Measurements from ENCODE around the gene EPHA3.

EPHA3 gene

GRCh38 chr3:89107461-89108290 is at the start of gene EPHA3:
TSS of gene EPHA3 (plus strand) at chr3:89107621. CDS start at chr3:89107749, 128 bp downstream.
- DNase-seq (peak; percentile 50), ATAC-seq (peak; percentile 82)

- DNase-seq (no peak), ATAC-seq (no peak)
These were observed 49.0 kb upstream of the EPHA3 start for GRCh38 chr3:89058371-89058770.

GRCh38 chr3:89059211-89059925 is 48.1 kb upstream of the EPHA3 start:
- DNase-seq: no peak
- no peak for ATAC-seq

GRCh38 chr3:89061259-89061658 is 46.2 kb upstream of the EPHA3 start:
- ATAC-seq: no peak
- no peak for DNase-seq

GRCh38 chr3:89067736-89068135 is 39.7 kb upstream of the EPHA3 start:
- ATAC-seq (no peak), DNase-seq (no peak)

GRCh38 chr3:89072642-89073041 is 34.8 kb upstream of the EPHA3 start:
- ATAC-seq (no peak), DNase-seq (no peak)

GRCh38 chr3:89079944-89080343 is 27.5 kb upstream of the EPHA3 start:
- ATAC-seq: no peak
- DNase-seq: no peak

GRCh38 chr3:89087851-89088250 is 19.6 kb upstream of the EPHA3 start:
- DNase-seq (no peak), ATAC-seq (no peak)

- no peak for DNase-seq
These were observed 9.2 kb upstream of the EPHA3 start for GRCh38 chr3:89098173-89098572.

GRCh38 chr3:89098964-89099585 is 8.3 kb upstream of the EPHA3 start:
- peak; percentile 40 for ATAC-seq
- peak; percentile 29 for DNase-seq

More at GRCh38 chr3:89098173-89098572, 9.2 kb upstream of the EPHA3 start:
- ATAC-seq: no peak

GRCh38 chr3:89101251-89101650 is 6.2 kb upstream of the EPHA3 start:
- ATAC-seq (no peak), DNase-seq (no peak)

GRCh38 chr3:89101921-89102320 is 5.5 kb upstream of the EPHA3 start:
- DNase-seq (no peak), ATAC-seq (no peak)

- ATAC-seq: no peak
- DNase-seq: no peak
These were observed 2.9 kb upstream of the EPHA3 start for GRCh38 chr3:89104499-89104898.

GRCh38 chr3:89105503-89105902 is 1.9 kb upstream of the EPHA3 start:
- no peak for ATAC-seq
- DNase-seq: no peak

- no peak for DNase-seq
- no peak for ATAC-seq
These were observed 800 bp downstream of the EPHA3 start for GRCh38 chr3:89108291-89108550.

- DNase-seq: no peak
- ATAC-seq: no peak
These were observed 5.9 kb downstream of the EPHA3 start for GRCh38 chr3:89113344-89113743.

GRCh38 chr3:89113893-89114840 is 6.7 kb downstream of the EPHA3 start:
- DNase-seq: peak; percentile 16

GRCh38 chr3:89114841-89115223 is 7.4 kb downstream of the EPHA3 start:
- no peak for DNase-seq
- no peak for ATAC-seq

More at GRCh38 chr3:89113893-89114840, 6.7 kb downstream of the EPHA3 start:
- ATAC-seq: peak; percentile 36

- no peak for DNase-seq
These were observed 9.1 kb downstream of the EPHA3 start for GRCh38 chr3:89116476-89116875.

GRCh38 chr3:89138048-89138447 is 30.6 kb downstream of the EPHA3 start:
- DNase-seq (no peak), ATAC-seq (no peak)

More at GRCh38 chr3:89116476-89116875, 9.1 kb downstream of the EPHA3 start:
- ATAC-seq: no peak

- DNase-seq (no peak), ATAC-seq (no peak)
These were observed 32.4 kb downstream of the EPHA3 start for GRCh38 chr3:89139870-89140269.

GRCh38 chr3:89144080-89144479 is 36.7 kb downstream of the EPHA3 start:
- no peak for DNase-seq
- ATAC-seq: no peak

All from stimulated activated naive CD8-positive, alpha-beta T cell treated with anti-CD3 and anti-CD28 coated beads, Interleukin-15, Interleukin-2, amounts not matched to agents 100 U/mL and 50 U/mL, for 24 hours (primary cell).